ENCODE results near the gene TSTD1.

TSTD1 gene

GRCh38 chr1:161052899-161053298, 14.1 kb upstream of the TSTD1 start:
- TF ChIP-seq CTCF (IDR thresholded peaks at IDR 0.05; ENCODE audit: insufficient read depth, low read length): no peak
- no peak for TF ChIP-seq REST (IDR thresholded peaks at IDR 0.05; ENCODE audit: insufficient replicate concordance, low read depth)
- TF ChIP-seq SPI1 (IDR thresholded peaks at IDR 0.05; ENCODE audit: borderline replicate concordance, low read depth): no peak
- TF ChIP-seq POLR2AphosphoS5 (IDR thresholded peaks at IDR 0.05; ENCODE audit: low read depth): no peak
- H3K27ac ChIP-seq (replicated peaks): no peak overlapping the region
- H3K4me3 ChIP-seq (replicated peaks; ENCODE audit: insufficient read depth, low read length): no peak overlapping the region
- no peaks in the 10 kb centered on the region for H3K27me3 ChIP-seq (ENCODE audit: insufficient read depth, poor library complexity, severe bottlenecking)
- DNase-seq (ENCODE audit: low read depth in 1 of 2, low spot score in 1 of 2): no peak

GRCh38 chr1:161051219-161051618, 12.5 kb upstream of the TSTD1 start:
- Histone ChIP-seq H3K4me3 (replicated peaks; ENCODE audit: insufficient read depth, low read length) (no peak overlapping the region), H3K27me3 (ENCODE audit: insufficient read depth, poor library complexity, severe bottlenecking) (no peaks in the 10 kb centered on the region), H3K27ac (replicated peaks) (no peak overlapping the region)
- no peak for DNase-seq (ENCODE audit: low read depth in 1 of 2, low spot score in 1 of 2)
- no peak for TF ChIP-seq REST (IDR thresholded peaks at IDR 0.05; ENCODE audit: insufficient replicate concordance, low read depth)
- TF ChIP-seq CTCF (IDR thresholded peaks at IDR 0.05; ENCODE audit: insufficient read depth, low read length): no peak
- no peak for TF ChIP-seq POLR2AphosphoS5 (IDR thresholded peaks at IDR 0.05; ENCODE audit: low read depth)
- no peak for TF ChIP-seq SPI1 (IDR thresholded peaks at IDR 0.05; ENCODE audit: borderline replicate concordance, low read depth)
- TF ChIP-seq GABPA (IDR thresholded peaks at IDR 0.05; ENCODE audit: low read depth): no peak

GRCh38 chr1:161048949-161049722, 10.4 kb upstream of the TSTD1 start:
- Histone ChIP-seq H3K27ac (replicated peaks) (no peak overlapping the region), H3K4me3 (replicated peaks; ENCODE audit: insufficient read depth, low read length) (no peak overlapping the region), H3K27me3 (ENCODE audit: insufficient read depth, poor library complexity, severe bottlenecking) (no peaks in the 10 kb centered on the region)
- DNase-seq (ENCODE audit: low read depth in 1 of 2, low spot score in 1 of 2): no peak
- TF ChIP-seq POLR2AphosphoS5 (IDR thresholded peaks at IDR 0.05; ENCODE audit: low read depth) (no peak; the same call in 1 of the 2 replicates), SPI1 (IDR thresholded peaks at IDR 0.05; ENCODE audit: borderline replicate concordance, low read depth) (no peak), CTCF (IDR thresholded peaks at IDR 0.05; ENCODE audit: insufficient read depth, low read length) (no peak), REST (IDR thresholded peaks at IDR 0.05; ENCODE audit: insufficient replicate concordance, low read depth) (no peak)

All from HL-60 (cell line).